SHP77 (cell line): Measurements from ENCODE around the gene ECE2.
"Not testable (repeated sequence)": the region's sequence is repeated elsewhere in the genome, so short reads cannot be mapped to it uniquely, and the experiment has no call there.

Source experiments
- DNase-seq, 2 experiments: peaks; one replicate each; lab custom pipeline; 2025; lab: John Stamatoyannopoulos, UW

Gene ECE2

GRCh38 chr3:184267249-184267648 lies 8.6 kb upstream of the ECE2 start:
- not testable (repeated sequence) for DNase-seq

GRCh38 chr3:184272269-184272668 lies 3.6 kb upstream of the ECE2 start:
- DNase-seq, result no peak

GRCh38 chr3:184275381-184275701 lies 481 bp upstream of the ECE2 start:
- no peak for DNase-seq

- DNase-seq, result no peak
Measured at GRCh38 chr3:184277366-184277765, 1.5 kb downstream of the ECE2 start.

GRCh38 chr3:184282941-184283340 lies 7.1 kb downstream of the ECE2 start:
- DNase-seq, result no peak

GRCh38 chr3:184283681-184284080 lies 7.9 kb downstream of the ECE2 start:
- no peak for DNase-seq

- peak; percentile 77 to 82 for DNase-seq
Measured at GRCh38 chr3:184284696-184285095, 8.9 kb downstream of the ECE2 start.

GRCh38 chr3:184289426-184289938 lies 13.7 kb downstream of the ECE2 start:
- DNase-seq, result peak; percentile 51 to 55

- DNase-seq, result no peak
Measured at GRCh38 chr3:184290331-184290730, 14.5 kb downstream of the ECE2 start.

- DNase-seq, result no peak
Measured at GRCh38 chr3:184291044-184291737, 15.4 kb downstream of the ECE2 start.

GRCh38 chr3:184291738-184292445 lies 16.1 kb downstream of the ECE2 start:
- DNase-seq, result no peak

GRCh38 chr3:184295771-184296170 lies 19.9 kb downstream of the ECE2 start:
- DNase-seq, result peak in 1 of 2 experiments; percentile 3

- no peak for DNase-seq
Measured at GRCh38 chr3:184296616-184297015, 20.8 kb downstream of the ECE2 start.

- peak; percentile 92 to 98 for DNase-seq
Measured at GRCh38 chr3:184298759-184299487, 23.1 kb downstream of the ECE2 start, which contains the start of gene PSMD2. Gene PSMD2, plus strand, starts transcription at chr3:184299241. Its CDS starts 26 bp downstream, at chr3:184299267.

- no peak for DNase-seq
Measured at GRCh38 chr3:184299488-184300377, 23.9 kb downstream of the ECE2 start.

GRCh38 chr3:184300378-184300720 lies 24.5 kb downstream of the ECE2 start:
- DNase-seq, result no peak

- no peak for DNase-seq
Measured at GRCh38 chr3:184305577-184305976, 29.8 kb downstream of the ECE2 start.

- DNase-seq, result no peak
Measured at GRCh38 chr3:184306341-184306972, 30.6 kb downstream of the ECE2 start.

GRCh38 chr3:184307915-184308314 lies 32.1 kb downstream of the ECE2 start:
- no peak for DNase-seq

GRCh38 chr3:184308744-184309143 lies 32.9 kb downstream of the ECE2 start:
- no peak for DNase-seq

- no peak for DNase-seq
Measured at GRCh38 chr3:184311633-184312032, 35.8 kb downstream of the ECE2 start.
